Right lobe of liver (tissue), 4 donors: ENCODE data around the gene IL1F10.

Experiments used
- POLR2A ChIP-seq: fragments of 450-650 bp; IDR thresholded peaks from one replicate; pipeline ENCODE4 v1.6.1; 2017; ENCODE audit warnings: antibody characterized with exemption, mild to moderate bottlenecking
- TF ChIP-seq, protein P1 (sequence below), 4 donors: fragments of 200-600 bp in 3 of 4; fragments of 450-650 bp in 1 of 4; IDR thresholded peaks; one replicate each; pipeline versions ENCODE4 v1.5.1 to v1.8.0; 2016 to 2022; ENCODE audit warnings: antibody characterized with exemption in 4 of 4, mild to moderate bottlenecking in 2 of 4
- donor health status: DM: no; HTN: no; CAD: no.
- donor health status: DM: no; HTN: no; CAD: no.
- donor health status: DM: no; HTN: yes; CAD: no.

- TF ChIP-seq, protein P1, sequence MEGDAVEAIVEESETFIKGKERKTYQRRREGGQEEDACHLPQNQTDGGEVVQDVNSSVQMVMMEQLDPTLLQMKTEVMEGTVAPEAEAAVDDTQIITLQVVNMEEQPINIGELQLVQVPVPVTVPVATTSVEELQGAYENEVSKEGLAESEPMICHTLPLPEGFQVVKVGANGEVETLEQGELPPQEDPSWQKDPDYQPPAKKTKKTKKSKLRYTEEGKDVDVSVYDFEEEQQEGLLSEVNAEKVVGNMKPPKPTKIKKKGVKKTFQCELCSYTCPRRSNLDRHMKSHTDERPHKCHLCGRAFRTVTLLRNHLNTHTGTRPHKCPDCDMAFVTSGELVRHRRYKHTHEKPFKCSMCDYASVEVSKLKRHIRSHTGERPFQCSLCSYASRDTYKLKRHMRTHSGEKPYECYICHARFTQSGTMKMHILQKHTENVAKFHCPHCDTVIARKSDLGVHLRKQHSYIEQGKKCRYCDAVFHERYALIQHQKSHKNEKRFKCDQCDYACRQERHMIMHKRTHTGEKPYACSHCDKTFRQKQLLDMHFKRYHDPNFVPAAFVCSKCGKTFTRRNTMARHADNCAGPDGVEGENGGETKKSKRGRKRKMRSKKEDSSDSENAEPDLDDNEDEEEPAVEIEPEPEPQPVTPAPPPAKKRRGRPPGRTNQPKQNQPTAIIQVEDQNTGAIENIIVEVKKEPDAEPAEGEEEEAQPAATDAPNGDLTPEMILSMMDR (IDR thresholded peaks at IDR 0.05), result no peak
- TF ChIP-seq POLR2A, result no peak
Observed at GRCh38 chr2:113061241-113061640, 6.5 kb upstream of the IL1F10 start.
